Subcutaneous adipose tissue (tissue), 4 donors: ENCODE results near the gene SNX19. TPM values are rescaled to one million over a fixed set of nuclear protein-coding genes. Genes with fewer than 3 reads are reported as not detected.

Experiments used
- total RNA-seq, 4 donors: library from RNA; depleted of rRNA; stranded (reverse); fragments of >200 nt; gene quantifications; one replicate each; pipeline ENCODE4 v1.1.0, GENCODE V29; 2016
- TF ChIP-seq, protein P1 (sequence below): fragments of 450-650 bp; IDR thresholded peaks from one replicate; pipeline ENCODE4 v1.5.1; 2016; ENCODE audit warnings: low read depth, mild to moderate bottlenecking, control low read depth, antibody characterized with exemption, moderate library complexity

Gene SNX19, protein sequence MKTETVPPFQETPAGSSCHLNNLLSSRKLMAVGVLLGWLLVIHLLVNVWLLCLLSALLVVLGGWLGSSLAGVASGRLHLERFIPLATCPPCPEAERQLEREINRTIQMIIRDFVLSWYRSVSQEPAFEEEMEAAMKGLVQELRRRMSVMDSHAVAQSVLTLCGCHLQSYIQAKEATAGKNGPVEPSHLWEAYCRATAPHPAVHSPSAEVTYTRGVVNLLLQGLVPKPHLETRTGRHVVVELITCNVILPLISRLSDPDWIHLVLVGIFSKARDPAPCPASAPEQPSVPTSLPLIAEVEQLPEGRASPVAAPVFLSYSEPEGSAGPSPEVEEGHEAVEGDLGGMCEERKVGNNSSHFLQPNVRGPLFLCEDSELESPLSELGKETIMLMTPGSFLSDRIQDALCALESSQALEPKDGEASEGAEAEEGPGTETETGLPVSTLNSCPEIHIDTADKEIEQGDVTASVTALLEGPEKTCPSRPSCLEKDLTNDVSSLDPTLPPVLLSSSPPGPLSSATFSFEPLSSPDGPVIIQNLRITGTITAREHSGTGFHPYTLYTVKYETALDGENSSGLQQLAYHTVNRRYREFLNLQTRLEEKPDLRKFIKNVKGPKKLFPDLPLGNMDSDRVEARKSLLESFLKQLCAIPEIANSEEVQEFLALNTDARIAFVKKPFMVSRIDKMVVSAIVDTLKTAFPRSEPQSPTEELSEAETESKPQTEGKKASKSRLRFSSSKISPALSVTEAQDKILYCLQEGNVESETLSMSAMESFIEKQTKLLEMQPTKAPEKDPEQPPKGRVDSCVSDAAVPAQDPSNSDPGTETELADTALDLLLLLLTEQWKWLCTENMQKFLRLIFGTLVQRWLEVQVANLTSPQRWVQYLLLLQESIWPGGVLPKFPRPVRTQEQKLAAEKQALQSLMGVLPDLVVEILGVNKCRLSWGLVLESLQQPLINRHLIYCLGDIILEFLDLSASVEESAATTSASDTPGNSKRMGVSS
- 100 to 1,000 TPM in 2 of 4 donors, 10 to 100 TPM in 2; 86.0 to 170 (median 103) TPM for total RNA-seq

DNA sequence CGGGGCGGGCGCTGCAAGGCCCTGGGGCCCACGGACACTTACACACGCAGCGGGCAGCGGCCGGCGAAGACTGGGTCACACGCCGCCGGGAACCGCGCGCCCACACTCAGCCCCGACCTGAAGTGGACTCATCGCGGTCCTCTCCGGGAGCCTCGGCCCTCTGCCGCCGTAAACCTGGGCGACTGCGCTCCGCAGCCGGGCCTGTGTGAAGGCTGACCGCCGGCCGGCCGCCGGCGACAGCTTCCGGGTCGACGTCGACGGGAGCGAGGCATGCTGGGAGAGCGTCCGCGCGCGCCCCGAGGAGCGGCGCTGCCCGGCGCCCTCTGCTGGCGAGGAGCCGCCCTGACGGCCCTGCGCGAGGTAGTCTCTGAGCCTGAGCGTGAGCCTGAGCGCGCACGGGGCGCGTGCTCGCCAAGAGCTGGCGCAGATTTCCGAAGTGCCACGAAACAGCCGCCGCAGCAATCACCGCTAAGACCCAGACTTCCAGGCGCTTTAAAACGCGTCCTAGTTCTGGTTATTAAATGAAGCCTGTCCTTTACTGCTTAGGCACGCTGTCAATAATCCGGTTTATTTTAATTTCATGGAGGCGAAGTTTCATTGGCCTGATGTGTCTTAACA lies at the start of gene SNX19:
TSS of gene SNX19 (minus strand) at position 242 of the 618 bp plus-strand sequence. CDS start 540 bp downstream, outside the sequence.
- TF ChIP-seq, protein P1, sequence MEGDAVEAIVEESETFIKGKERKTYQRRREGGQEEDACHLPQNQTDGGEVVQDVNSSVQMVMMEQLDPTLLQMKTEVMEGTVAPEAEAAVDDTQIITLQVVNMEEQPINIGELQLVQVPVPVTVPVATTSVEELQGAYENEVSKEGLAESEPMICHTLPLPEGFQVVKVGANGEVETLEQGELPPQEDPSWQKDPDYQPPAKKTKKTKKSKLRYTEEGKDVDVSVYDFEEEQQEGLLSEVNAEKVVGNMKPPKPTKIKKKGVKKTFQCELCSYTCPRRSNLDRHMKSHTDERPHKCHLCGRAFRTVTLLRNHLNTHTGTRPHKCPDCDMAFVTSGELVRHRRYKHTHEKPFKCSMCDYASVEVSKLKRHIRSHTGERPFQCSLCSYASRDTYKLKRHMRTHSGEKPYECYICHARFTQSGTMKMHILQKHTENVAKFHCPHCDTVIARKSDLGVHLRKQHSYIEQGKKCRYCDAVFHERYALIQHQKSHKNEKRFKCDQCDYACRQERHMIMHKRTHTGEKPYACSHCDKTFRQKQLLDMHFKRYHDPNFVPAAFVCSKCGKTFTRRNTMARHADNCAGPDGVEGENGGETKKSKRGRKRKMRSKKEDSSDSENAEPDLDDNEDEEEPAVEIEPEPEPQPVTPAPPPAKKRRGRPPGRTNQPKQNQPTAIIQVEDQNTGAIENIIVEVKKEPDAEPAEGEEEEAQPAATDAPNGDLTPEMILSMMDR, result no peak

DNA sequence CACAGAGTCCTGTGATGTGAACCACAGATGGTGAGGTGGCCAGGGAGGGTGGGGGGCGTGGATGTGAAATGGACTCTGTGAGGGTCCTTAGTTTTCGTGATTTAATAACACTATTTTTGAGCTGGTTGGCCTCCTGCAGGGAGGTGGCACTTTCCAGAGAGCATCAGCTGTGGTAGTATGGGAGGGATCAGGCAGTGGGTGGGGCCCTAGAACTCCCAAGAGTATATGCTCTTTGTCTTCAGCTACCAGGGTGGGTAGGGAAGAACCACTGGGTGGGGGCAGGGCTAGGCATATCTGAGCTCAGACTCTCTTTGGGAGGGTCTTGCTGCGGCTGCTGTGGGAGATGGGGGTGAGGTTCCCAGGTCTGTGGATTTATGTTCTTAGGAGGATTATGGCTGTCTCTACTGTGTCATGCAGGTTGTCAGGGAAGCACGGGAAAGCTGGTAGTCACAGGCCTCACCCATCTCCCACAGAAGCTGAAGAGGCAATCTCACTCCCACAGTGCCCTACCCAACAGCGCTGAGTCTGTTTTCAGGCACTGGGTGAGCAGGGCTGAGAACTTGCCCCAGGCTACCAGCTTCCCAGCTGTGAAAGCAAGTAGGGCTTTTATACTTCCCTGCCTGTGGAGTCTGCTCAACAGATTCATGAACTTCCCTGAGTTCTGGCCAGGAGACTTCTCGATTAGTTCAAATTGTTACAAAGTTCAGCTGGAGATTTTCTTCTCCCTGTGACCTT lies 47.9 kb upstream of the SNX19 start:
- TF ChIP-seq, protein P1, result no peak

DNA sequence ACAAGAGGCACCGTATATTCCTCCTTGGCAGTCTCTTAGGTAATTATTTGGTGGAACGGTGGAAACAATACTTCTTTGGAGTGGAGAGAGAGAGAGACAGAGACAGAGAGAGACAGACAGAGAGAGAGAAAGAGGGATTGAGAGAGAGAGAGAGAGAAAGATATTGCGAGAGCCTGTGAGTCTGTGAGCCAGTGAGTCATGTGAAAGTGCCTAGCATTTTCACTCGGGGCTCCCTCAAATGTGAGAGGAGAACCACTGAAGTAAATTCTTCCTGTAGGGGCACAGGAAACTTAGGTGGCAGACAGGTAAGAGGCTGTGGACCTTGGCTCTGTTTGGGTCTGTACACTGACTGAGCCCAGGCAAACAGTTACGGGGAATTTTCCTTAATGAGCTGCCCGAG lies 31.6 kb upstream of the SNX19 start:
- TF ChIP-seq, protein P1, result no peak

DNA sequence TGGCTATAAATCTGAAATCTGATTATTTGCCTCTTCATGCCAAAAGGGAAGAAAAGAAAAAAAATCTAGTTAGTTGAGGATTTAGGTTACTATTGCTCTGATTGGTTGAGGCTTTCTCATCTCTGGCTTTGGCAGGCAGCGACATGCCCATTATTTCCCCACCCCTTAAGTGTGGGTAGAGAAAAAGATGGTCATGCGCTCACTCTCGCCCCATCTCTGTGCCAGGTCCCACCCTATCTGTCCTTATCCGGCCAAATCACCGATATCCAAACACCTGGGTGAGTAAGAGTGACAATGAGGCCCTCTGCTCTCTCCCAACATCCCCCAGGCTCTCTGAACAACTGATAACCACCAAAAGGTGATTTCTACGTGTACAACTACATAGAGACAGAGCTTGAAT lies 31.2 kb upstream of the SNX19 start:
- TF ChIP-seq, protein P1, result no peak

DNA sequence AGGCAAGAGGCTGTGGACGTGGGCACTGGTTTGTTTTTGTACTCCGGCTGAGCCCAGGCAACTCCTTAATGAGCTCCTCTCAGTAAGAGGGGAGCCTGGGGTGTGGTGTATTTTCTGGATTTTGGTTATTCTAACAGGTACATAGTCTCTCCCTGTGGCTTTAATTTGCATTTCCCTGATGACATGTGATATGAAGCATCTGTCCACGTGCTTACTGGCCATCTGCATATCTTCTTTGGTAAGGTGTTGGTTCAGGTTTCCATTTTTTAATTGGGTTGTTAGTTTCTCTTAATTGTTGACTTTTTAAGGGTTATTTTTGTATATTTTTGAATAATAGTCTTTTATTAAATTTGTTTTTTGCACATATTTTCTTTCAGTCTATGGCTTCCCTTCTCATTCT lies 30.8 kb upstream of the SNX19 start:
- TF ChIP-seq, protein P1, result no peak

DNA sequence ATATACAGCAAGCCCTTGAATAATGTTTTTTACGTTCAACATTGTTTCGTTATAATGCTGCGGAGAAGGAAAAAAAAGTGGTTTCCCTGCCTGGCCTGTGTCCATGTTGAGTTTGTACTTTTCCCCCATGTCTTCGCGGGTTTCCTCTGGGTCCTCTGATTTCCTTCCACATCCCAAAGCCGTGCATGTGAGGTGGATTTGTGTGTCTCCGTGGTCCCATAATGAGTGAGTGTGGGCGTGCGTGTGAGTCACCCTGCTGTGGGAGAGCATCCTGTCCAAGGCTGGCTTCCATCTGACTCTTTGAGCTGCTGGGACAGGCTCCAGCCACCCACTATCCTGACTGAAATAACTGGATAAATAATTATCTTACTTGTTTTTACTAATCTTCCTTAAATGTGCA lies 29.6 kb upstream of the SNX19 start:
- TF ChIP-seq, protein P1, result no peak
